HG02798 (cell line): Measurements from ENCODE around the gene EID2B.

Source experiments
- ATAC-seq: cut with Tn5 transposase; IDR thresholded peaks from one replicate; pipeline ENCODE4 v1.9.1; 2021; ENCODE audit warnings: mild to moderate bottlenecking; ENCODE audit not compliant: unreplicated experiment, poor library complexity

EID2B gene

GRCh38 chr19:39533791-39534190 is 1.1 kb upstream of the EID2B start:
- ATAC-seq = no peak

- ATAC-seq = no peak
Observed at GRCh38 chr19:39533003-39533512, 406 bp upstream of the EID2B start.

GRCh38 chr19:39531834-39532232 is 819 bp downstream of the EID2B start:
- ATAC-seq = no peak

GRCh38 chr19:39525205-39525604 is 7.4 kb downstream of the EID2B start:
- no peak for ATAC-seq

DNA sequence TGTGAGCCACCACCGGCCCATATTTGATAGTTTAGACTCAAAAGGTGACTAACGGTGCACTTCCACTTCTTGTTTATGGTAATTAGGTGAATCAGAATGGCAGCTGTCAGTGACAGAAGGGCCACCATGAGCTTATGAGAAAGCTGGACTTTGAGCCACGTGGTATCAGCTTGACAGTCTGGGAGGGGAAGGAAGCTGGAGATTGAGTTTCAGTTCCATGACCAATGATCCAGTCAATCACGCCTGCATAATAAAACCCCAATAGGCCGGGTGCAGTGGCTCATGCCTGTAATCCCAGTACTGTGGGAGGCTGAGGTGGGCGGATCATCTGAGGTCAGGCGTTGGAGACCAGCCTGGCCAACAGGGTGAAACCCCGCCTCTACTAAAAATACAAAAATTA is 8.2 kb downstream of the EID2B start:
- no peak for ATAC-seq

- no peak for ATAC-seq
Observed at GRCh38 chr19:39520541-39521484, 11.8 kb downstream of the EID2B start.

GRCh38 chr19:39518975-39519374 is 13.7 kb downstream of the EID2B start:
- ATAC-seq = no peak

- ATAC-seq = no peak
Observed at GRCh38 chr19:39518458-39518857, 14.2 kb downstream of the EID2B start.

DNA sequence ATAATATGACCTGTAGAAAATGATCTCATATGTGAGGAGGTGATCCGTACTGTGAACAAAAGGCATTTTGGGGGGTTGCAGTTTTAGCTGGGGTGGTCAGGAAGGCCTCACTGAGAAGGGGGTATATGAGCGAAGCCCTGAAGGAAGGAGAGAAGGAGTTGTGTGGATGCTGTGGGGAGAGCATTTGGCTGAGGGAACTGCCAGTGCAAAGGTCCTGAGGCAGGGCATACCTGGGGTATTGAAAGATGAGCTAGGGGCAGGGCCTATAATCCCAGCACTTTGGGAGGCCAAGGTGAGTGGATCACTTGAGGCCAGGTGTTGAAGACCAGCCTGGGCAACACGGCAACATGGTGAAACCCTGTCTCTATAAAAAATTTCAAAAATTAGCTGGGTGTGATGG is 15.2 kb downstream of the EID2B start:
- ATAC-seq = no peak

GRCh38 chr19:39516270-39516669 is 16.4 kb downstream of the EID2B start:
- ATAC-seq = no peak

- ATAC-seq = no peak
Observed at GRCh38 chr19:39515551-39516191, 17.0 kb downstream of the EID2B start.

- no peak for ATAC-seq
Observed at GRCh38 chr19:39514840-39515550, 17.7 kb downstream of the EID2B start, which contains the start of gene SELENOV. SELENOV (plus strand) TSS chr19:39515139; CDS start chr19:39515213, 74 bp downstream.

GRCh38 chr19:39512988-39513387 is 19.7 kb downstream of the EID2B start:
- ATAC-seq = no peak

GRCh38 chr19:39509233-39509632 is 23.4 kb downstream of the EID2B start:
- ATAC-seq = no peak

DNA sequence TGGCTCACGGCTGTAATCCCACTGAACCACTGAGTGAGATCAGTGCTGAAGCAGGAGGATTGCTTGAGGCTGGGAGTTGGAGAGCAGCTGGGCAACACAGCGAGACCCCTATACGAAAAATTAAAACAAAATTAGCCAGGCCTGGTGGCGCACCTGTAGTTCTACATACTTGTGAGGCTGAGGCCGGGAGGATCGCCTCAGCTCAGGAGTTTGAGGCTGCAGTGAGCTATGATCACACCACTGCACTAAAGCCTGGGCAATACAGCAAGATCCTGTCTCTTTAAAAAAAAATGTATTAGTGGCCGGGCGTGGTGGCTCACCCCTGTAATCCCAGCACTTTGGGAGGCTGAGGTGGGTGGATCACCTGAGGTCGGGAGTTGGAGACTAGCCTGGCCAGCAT is 24.0 kb downstream of the EID2B start:
- ATAC-seq = no peak

- ATAC-seq = no peak
Observed at GRCh38 chr19:39507715-39508364, 24.8 kb downstream of the EID2B start.

- no peak for ATAC-seq
Observed at GRCh38 chr19:39506944-39507714, 25.5 kb downstream of the EID2B start.

- no peak for ATAC-seq
Observed at GRCh38 chr19:39506598-39506943, 26.1 kb downstream of the EID2B start.

DNA sequence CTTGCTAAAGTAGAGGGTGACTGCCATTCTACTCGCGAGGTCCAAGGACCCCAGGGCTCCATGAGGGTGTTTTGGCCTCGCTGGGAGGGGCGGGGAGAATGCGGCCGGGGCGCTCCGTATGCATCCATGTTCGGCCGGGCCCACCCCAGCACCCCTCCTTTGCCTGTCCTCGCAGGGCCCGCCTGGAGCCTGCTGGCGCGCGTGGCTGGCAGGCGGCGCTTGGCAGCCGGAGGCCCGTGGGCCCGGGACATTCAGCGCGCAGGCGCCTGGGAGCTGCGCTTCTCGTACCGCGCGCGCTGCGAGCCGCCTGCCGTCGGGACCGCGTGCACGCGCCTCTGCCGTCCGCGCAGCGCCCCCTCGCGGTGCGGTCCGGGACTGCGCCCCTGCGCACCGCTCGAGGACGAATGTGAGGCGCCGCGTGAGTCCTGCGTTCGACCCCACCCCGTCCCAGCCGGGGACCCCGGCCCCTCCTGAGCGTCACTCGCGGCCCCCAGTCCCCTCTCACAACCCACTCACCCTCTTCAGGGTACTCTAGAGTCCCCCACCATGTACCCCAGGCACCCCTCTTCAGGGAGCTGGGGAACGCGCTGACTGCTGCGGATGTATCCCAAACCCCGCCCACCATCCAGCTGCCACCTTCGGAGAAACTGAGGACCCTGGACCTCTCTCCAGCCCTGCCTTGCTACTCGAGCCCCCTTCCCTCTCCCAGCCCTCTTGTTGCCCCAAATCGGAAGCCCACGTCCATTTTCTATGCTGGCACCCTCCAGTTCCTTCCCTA is 29.8 kb downstream of the EID2B start:
- peak; percentile 55 for ATAC-seq
